HEK293 (cell line): ENCODE results near the gene ZNF536.

Experiments
- CTCF ChIA-PET: fragments of 350-600 bp; formaldehyde crosslinking; extraction: SDS; loops from one replicate; lab custom pipeline; 2021; ENCODE audit warnings: antibody characterized with exemption; lab: Yijun Ruan, JAX
- POLR2A ChIA-PET: fragments of 300-600 bp; formaldehyde crosslinking; extraction: SDS; loops from one replicate; lab custom pipeline; 2020; ENCODE audit warnings: antibody characterized with exemption, inconsistent platforms; lab: Yijun Ruan, JAX
- H3K27ac ChIP-seq: fragments of 200-500 bp; sonication (Bioruptor generic); 2 replicates; pipeline ENCODE4 v1.5.1; 2014; ENCODE audit warnings: low read depth, low read length, control low read depth, inconsistent platforms; ENCODE audit errors: extremely low read depth
- H3K36me3 ChIP-seq, 2 experiments: fragments of 200-500 bp in 1 of 2; sonication (Bioruptor generic) in 1 of 2; 1 replicate in 1 of 2; 2 replicates in 1 of 2; pipeline ENCODE4 v1.5.1; 2014 to 2017; ENCODE audit warnings: inconsistent platforms in 2 of 2, low read length in 2 of 2; ENCODE audit not compliant: control insufficient read depth in 2 of 2, insufficient read depth in 1 of 2
- H3K4me1 ChIP-seq: fragments of 200-500 bp; sonication (Bioruptor generic); 2 replicates; pipeline ENCODE4 v1.5.1; 2014; ENCODE audit warnings: mild to moderate bottlenecking, low read length, inconsistent platforms; ENCODE audit not compliant: control insufficient read depth, insufficient read depth
- H3K4me3 ChIP-seq: 2 replicates; pipeline ENCODE4 v1.5.1; 2011; ENCODE audit warnings: low read depth, mild to moderate bottlenecking, control low read depth, low read length, moderate library complexity
- H3K9me3 ChIP-seq: fragments of 200-500 bp; sonication (Bioruptor generic); 2 replicates; pipeline ENCODE4 v1.5.1; 2014; ENCODE audit warnings: low read depth, low read length, inconsistent platforms; ENCODE audit not compliant: control insufficient read depth, insufficient read depth
- MZF1 ChIP-seq: fragments of 450-650 bp; formaldehyde crosslinking; IDR thresholded peaks from 2 replicates; pipeline ENCODE4 v1.5.1; 2017; ENCODE audit warnings: missing biosample characterization, missing genetic modification characterization, borderline replicate concordance
- ZNF16 ChIP-seq: fragments of 450-650 bp; formaldehyde crosslinking; IDR thresholded peaks from 2 replicates; pipeline ENCODE4 v1.5.1; 2016; ENCODE audit warnings: low read depth, missing biosample characterization, missing genetic modification characterization
- ZNF223 ChIP-seq: fragments of 450-650 bp; formaldehyde crosslinking; IDR thresholded peaks from 2 replicates; pipeline ENCODE4 v1.5.1; 2016; ENCODE audit warnings: missing biosample characterization, missing genetic modification characterization
- ZNF239 ChIP-seq: fragments of 450-650 bp; formaldehyde crosslinking; IDR thresholded peaks from 2 replicates; pipeline ENCODE4 v1.5.1; 2016; ENCODE audit warnings: missing biosample characterization, missing genetic modification characterization
- ZNF391 ChIP-seq: fragments of 450-650 bp; formaldehyde crosslinking; IDR thresholded peaks from 2 replicates; pipeline ENCODE4 v1.5.1; 2016; ENCODE audit warnings: low read depth, missing biosample characterization, missing genetic modification characterization, borderline replicate concordance
- ZNF837 ChIP-seq: fragments of 450-650 bp; formaldehyde crosslinking; IDR thresholded peaks from 2 replicates; pipeline ENCODE4 v1.5.1; 2016; ENCODE audit warnings: missing biosample characterization, missing genetic modification characterization
- TF ChIP-seq, protein P1 (sequence below): fragments of 450-650 bp; formaldehyde crosslinking; IDR thresholded peaks from 2 replicates; pipeline ENCODE4 v1.5.1; 2016; ENCODE audit warnings: missing biosample characterization, missing genetic modification characterization, borderline replicate concordance
- TF ChIP-seq, protein P2 (sequence below): fragments of 450-650 bp; formaldehyde crosslinking; IDR thresholded peaks from 2 replicates; pipeline ENCODE4 v1.5.1; 2016; ENCODE audit warnings: missing biosample characterization, missing genetic modification characterization
- TF ChIP-seq, protein P3 (sequence below): fragments of 450-650 bp; formaldehyde crosslinking; IDR thresholded peaks from 2 replicates; pipeline ENCODE4 v1.5.1; 2016; ENCODE audit warnings: missing biosample characterization, missing genetic modification characterization
- TF ChIP-seq, protein P4 (sequence below): fragments of 450-650 bp; formaldehyde crosslinking; IDR thresholded peaks from 2 replicates; pipeline ENCODE4 v1.5.1; 2016; ENCODE audit warnings: missing biosample characterization, missing genetic modification characterization
- TF ChIP-seq, protein P5 (sequence below): fragments of 450-650 bp; formaldehyde crosslinking; IDR thresholded peaks from 2 replicates; pipeline ENCODE4 v1.5.1; 2016; ENCODE audit warnings: missing biosample characterization, missing genetic modification characterization
- TF ChIP-seq, protein P6 (sequence below): fragments of 450-650 bp; IDR thresholded peaks from 2 replicates; pipeline ENCODE4 v1.5.1; 2018; ENCODE audit warnings: missing biosample characterization, missing genetic modification characterization
- TF ChIP-seq, protein P7 (sequence below): fragments of 450-650 bp; formaldehyde crosslinking; IDR thresholded peaks from 2 replicates; pipeline ENCODE4 v1.5.1; 2017; ENCODE audit warnings: missing biosample characterization, missing genetic modification characterization

Gene ZNF536

DNA sequence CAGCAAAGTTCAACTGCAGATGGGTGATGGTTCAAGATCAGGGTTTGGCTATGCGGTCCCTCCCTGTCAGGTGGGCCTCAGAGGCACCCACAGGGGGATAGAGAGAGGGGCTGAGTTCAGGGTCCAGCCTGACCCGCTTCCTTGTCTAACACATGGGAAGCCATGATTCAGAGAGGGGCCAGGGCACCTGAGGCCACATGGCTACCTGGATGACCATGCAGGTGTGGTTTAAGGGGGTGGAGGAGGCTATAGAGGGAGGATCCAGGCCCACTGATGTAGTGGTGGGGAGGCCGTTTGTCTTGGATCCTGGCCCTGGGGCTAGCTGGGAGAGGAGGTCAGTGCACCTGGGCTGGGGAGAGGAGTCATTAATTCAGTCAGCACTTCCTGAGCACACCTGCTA, 56.7 kb downstream of the ZNF536 start (continued):
- TF ChIP-seq, protein P1, sequence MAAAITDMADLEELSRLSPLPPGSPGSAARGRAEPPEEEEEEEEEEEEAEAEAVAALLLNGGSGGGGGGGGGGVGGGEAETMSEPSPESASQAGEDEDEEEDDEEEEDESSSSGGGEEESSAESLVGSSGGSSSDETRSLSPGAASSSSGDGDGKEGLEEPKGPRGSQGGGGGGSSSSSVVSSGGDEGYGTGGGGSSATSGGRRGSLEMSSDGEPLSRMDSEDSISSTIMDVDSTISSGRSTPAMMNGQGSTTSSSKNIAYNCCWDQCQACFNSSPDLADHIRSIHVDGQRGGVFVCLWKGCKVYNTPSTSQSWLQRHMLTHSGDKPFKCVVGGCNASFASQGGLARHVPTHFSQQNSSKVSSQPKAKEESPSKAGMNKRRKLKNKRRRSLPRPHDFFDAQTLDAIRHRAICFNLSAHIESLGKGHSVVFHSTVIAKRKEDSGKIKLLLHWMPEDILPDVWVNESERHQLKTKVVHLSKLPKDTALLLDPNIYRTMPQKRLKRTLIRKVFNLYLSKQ = no peak
- TF ChIP-seq, all 188 proteins: peak for 0

DNA sequence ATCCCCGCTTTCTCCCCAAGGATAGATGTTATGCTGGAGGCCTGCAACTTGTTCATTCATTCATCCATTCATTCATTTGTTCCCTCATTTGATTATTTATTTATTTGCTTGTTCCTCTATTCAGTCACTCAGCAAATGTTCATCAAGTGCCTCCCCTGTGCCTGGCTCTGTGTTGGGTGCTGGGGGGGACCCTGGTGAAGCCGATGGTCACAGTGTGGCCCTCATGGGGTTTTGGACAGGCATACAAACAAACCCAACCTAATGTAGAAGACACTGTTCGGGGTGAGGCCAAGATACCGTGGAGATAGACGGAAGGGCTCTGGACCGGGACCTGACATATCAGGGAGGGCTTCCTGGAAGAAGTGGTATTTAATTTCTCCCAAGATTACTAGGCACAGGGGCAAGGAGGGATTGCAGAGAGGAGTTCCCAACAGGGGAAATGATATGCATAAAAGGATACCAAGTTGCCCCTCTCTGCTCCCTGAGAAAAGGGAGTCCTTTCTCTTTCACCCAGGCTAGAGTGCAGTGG, 58.1 kb downstream of the ZNF536 start:
- CTCF ChIA-PET = interaction anchor here (0.6 to 1.2 kb wide), 4 partner anchors 10 to 238 kb away, joined by 3 to 6 read pairs (median 4); no protein-coding TSS in a partner anchor
- no peaks in the 10 kb centered on the region; a peak in 1 of 3 replicates for H3K36me3 ChIP-seq

DNA sequence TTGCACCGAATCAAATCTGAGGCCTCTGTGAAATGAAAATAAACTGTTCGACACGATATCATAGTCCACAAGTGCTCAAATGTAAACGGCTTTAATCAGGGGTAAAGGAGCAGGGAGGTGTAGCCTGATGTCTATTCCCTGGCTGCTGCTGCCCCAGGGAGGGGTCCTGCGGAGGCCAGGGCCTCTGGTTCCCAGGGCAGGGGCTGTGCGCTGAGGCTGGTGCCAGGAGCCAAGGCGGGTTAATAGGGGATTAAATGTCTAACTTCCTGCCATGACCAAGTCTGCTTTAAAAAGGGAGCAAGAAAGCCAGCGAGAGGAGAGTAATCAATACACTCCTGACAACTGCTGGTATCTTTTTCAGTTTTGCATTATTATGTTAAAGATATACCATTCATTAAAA, 59.4 kb downstream of the ZNF536 start:
- POLR2A ChIA-PET = no interaction called here
- H3K4me1 ChIP-seq = peaks cover 5% of the 10 kb centered on the region
- CTCF ChIA-PET = interaction anchor here (0.6 to 1.2 kb wide), 2 partner anchors 9 to 1722 kb away, joined by 3 to 6 read pairs; no protein-coding TSS in a partner anchor
- TF ChIP-seq ZNF391 (tag by site-specific recombination) = no peak
- TF ChIP-seq, protein P2, sequence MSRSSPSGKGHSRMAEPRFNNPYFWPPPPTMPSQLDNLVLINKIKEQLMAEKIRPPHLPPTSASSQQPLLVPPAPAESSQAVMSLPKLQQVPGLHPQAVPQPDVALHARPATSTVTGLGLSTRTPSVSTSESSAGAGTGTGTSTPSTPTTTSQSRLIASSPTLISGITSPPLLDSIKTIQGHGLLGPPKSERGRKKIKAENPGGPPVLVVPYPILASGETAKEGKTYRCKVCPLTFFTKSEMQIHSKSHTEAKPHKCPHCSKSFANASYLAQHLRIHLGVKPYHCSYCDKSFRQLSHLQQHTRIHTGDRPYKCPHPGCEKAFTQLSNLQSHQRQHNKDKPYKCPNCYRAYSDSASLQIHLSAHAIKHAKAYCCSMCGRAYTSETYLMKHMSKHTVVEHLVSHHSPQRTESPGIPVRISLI (tag by site-specific recombination) = no peak
- TF ChIP-seq ZNF239 (tag by site-specific recombination) = no peak
- TF ChIP-seq, protein P3, sequence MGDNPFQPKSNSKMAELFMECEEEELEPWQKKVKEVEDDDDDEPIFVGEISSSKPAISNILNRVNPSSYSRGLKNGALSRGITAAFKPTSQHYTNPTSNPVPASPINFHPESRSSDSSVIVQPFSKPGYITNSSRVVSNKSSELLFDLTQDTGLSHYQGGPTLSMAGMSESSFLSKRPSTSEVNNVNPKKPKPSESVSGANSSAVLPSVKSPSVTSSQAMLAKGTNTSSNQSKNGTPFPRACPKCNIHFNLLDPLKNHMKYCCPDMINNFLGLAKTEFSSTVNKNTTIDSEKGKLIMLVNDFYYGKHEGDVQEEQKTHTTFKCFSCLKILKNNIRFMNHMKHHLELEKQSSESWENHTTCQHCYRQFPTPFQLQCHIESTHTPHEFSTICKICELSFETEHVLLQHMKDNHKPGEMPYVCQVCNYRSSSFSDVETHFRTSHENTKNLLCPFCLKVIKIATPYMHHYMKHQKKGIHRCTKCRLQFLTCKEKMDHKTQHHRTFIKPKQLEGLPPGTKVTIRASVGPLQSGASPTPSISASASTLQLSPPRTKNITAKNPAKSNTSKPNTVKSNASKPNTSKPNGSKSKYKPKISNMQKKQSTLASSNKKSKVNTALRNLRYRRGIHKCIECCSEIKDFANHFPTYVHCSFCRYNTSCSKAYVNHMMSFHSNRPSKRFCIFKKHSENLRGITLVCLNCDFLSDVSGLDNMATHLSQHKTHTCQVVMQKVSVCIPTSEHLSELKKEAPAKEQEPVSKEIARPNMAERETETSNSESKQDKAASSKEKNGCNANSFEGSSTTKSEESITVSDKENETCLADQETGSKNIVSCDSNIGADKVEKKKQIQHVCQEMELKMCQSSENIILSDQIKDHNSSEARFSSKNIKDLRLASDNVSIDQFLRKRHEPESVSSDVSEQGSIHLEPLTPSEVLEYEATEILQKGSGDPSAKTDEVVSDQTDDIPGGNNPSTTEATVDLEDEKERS (tag by site-specific recombination) = no peak
- TF ChIP-seq, protein P4, sequence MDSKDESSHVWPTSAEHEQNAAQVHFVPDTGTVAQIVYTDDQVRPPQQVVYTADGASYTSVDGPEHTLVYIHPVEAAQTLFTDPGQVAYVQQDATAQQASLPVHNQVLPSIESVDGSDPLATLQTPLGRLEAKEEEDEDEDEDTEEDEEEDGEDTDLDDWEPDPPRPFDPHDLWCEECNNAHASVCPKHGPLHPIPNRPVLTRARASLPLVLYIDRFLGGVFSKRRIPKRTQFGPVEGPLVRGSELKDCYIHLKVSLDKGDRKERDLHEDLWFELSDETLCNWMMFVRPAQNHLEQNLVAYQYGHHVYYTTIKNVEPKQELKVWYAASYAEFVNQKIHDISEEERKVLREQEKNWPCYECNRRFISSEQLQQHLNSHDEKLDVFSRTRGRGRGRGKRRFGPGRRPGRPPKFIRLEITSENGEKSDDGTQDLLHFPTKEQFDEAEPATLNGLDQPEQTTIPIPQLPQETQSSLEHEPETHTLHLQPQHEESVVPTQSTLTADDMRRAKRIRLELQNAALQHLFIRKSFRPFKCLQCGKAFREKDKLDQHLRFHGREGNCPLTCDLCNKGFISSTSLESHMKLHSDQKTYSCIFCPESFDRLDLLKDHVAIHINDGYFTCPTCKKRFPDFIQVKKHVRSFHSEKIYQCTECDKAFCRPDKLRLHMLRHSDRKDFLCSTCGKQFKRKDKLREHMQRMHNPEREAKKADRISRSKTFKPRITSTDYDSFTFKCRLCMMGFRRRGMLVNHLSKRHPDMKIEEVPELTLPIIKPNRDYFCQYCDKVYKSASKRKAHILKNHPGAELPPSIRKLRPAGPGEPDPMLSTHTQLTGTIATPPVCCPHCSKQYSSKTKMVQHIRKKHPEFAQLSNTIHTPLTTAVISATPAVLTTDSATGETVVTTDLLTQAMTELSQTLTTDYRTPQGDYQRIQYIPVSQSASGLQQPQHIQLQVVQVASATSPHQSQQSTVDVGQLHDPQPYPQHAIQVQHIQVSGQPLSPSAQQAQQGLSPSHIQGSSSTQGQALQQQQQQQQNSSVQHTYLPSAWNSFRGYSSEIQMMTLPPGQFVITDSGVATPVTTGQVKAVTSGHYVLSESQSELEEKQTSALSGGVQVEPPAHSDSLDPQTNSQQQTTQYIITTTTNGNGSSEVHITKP = no peak
- TF ChIP-seq, protein P5, sequence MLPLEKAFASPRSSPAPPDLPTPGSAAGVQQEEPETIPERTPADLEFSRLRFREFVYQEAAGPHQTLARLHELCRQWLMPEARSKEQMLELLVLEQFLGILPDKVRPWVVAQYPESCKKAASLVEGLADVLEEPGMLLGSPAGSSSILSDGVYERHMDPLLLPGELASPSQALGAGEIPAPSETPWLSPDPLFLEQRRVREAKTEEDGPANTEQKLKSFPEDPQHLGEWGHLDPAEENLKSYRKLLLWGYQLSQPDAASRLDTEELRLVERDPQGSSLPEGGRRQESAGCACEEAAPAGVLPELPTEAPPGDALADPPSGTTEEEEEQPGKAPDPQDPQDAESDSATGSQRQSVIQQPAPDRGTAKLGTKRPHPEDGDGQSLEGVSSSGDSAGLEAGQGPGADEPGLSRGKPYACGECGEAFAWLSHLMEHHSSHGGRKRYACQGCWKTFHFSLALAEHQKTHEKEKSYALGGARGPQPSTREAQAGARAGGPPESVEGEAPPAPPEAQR = no peak
- TF ChIP-seq, protein P6, sequence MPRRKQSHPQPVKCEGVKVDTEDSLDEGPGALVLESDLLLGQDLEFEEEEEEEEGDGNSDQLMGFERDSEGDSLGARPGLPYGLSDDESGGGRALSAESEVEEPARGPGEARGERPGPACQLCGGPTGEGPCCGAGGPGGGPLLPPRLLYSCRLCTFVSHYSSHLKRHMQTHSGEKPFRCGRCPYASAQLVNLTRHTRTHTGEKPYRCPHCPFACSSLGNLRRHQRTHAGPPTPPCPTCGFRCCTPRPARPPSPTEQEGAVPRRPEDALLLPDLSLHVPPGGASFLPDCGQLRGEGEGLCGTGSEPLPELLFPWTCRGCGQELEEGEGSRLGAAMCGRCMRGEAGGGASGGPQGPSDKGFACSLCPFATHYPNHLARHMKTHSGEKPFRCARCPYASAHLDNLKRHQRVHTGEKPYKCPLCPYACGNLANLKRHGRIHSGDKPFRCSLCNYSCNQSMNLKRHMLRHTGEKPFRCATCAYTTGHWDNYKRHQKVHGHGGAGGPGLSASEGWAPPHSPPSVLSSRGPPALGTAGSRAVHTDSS (tag by site-specific recombination) = no peak
- TF ChIP-seq ZNF837 (tag by site-specific recombination) = no peak
- no peak for TF ChIP-seq ZNF223
- no peak for TF ChIP-seq MZF1 (tag by site-specific recombination)

More for the DNA sequence above, 58.1 kb downstream of the ZNF536 start:
- Histone ChIP-seq H3K27ac (no peak overlapping the region), H3K9me3 (no peaks in the 10 kb centered on the region; the same call in 1 of the 2 replicates), H3K4me1 (peaks cover 11% of the 10 kb centered on the region), H3K4me3 (no peak overlapping the region)
- POLR2A ChIA-PET = interaction anchor here (0.8 kb wide), 1 partner anchor 223 kb away, joined by 3 read pairs; no protein-coding TSS in a partner anchor
- no peak for TF ChIP-seq ZNF16
- TF ChIP-seq, protein P7, sequence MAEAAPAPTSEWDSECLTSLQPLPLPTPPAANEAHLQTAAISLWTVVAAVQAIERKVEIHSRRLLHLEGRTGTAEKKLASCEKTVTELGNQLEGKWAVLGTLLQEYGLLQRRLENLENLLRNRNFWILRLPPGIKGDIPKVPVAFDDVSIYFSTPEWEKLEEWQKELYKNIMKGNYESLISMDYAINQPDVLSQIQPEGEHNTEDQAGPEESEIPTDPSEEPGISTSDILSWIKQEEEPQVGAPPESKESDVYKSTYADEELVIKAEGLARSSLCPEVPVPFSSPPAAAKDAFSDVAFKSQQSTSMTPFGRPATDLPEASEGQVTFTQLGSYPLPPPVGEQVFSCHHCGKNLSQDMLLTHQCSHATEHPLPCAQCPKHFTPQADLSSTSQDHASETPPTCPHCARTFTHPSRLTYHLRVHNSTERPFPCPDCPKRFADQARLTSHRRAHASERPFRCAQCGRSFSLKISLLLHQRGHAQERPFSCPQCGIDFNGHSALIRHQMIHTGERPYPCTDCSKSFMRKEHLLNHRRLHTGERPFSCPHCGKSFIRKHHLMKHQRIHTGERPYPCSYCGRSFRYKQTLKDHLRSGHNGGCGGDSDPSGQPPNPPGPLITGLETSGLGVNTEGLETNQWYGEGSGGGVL (tag by site-specific recombination) = no peak

More for the DNA sequence above, 59.4 kb downstream of the ZNF536 start:
- Histone ChIP-seq H3K4me3 (no peak overlapping the region), H3K27ac (no peak overlapping the region), H3K9me3 (no peaks in the 10 kb centered on the region; the same call in 1 of the 2 replicates), H3K36me3 (no peaks in the 10 kb centered on the region; a peak in 1 of 3 replicates)
